AG08395 (cell line): Measurements from ENCODE around the gene FOXM1.

Source experiments
- DNase-seq: peaks from one replicate; pipeline ENCODE4 v3.0.0; 2012; ENCODE audit warnings: mixed read lengths, low spot score

The FOXM1 gene, protein sequence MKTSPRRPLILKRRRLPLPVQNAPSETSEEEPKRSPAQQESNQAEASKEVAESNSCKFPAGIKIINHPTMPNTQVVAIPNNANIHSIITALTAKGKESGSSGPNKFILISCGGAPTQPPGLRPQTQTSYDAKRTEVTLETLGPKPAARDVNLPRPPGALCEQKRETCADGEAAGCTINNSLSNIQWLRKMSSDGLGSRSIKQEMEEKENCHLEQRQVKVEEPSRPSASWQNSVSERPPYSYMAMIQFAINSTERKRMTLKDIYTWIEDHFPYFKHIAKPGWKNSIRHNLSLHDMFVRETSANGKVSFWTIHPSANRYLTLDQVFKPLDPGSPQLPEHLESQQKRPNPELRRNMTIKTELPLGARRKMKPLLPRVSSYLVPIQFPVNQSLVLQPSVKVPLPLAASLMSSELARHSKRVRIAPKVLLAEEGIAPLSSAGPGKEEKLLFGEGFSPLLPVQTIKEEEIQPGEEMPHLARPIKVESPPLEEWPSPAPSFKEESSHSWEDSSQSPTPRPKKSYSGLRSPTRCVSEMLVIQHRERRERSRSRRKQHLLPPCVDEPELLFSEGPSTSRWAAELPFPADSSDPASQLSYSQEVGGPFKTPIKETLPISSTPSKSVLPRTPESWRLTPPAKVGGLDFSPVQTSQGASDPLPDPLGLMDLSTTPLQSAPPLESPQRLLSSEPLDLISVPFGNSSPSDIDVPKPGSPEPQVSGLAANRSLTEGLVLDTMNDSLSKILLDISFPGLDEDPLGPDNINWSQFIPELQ

DNA sequence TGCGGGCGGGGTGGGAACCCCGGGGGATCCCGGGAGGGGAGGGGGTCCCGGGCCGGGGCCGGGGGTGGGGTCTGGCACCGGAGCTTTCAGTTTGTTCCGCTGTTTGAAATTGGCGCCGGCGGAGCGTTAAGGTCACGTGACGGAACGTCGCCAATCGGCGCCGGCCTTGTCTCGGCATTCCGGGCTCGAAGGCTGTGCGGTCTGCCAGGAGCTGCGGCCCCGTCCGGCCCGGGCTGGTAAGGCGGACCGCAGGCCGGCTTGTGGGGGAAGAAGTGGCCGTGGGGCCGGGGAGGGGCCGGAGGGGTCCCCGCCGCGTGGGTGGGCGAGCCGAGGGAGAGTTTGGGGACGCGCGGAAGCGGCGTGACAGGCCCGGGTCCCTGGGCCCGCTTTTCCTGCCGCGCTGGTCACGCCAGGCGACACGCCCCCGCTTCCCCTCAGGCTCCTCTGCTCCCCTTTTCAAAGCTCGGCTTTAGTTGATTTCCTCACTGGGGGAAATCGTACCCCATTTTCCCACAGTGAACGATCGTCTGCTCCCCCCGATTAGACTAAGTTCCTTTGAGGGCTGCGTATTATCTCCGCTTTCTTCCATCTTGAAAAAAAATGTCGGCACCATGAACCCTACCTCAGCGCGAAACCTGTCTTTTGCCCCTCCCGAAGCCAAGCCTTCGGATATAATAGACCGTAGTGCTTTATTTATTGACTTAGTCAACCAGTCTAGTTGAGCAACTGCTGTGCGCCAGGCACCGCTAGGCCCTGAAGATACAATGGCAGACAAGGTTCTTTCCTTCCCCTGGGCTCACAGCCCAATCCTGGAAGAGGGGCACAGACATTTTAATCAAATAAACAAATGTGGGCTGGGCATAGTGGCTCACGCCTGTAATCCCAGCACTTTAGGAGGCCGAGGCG lies at the start of gene FOXM1, which contains the start of gene RHNO1:
TSS of gene FOXM1 (minus strand) at position 128 of the 906 bp plus-strand sequence. CDS start 2,696 bp downstream, outside the sequence.
TSS of gene RHNO1 (plus strand) at position 177 of the 906 bp plus-strand sequence. CDS start 8,144 bp downstream, outside the sequence.
- peak; percentile 98 for DNase-seq

DNA sequence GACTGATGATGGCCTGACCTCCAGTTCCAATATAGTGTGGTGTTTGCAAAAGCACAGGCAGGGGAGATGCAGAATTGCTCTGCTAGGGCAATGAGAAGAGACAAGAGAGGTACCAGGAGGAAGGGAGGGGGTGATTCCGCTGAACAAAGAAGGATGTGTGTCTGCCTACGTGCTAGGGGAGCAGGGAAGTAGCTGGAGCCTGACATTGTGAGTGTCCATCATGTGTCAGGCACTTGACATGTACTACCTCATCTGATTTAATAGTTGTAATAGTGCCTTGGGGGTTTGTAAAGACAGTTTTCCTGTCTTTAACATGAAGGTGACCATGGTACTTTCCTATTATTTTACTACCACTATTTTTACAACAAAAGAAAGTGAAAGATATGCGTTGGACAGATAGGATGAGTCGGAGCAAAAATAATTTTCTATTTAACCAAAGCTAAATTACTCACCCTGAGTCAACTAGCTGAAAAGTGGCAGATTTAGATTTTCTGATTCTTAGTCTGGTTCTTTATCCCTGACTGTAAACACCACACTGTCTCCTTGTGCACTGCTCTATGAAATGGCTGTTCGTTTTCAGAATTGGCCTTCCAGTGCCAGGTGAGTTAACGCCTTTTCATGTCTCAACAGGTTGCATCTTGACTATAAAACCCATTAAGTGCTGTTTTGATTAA lies 48.5 kb upstream of the FOXM1 start:
- DNase-seq, result peak; percentile 31

DNA sequence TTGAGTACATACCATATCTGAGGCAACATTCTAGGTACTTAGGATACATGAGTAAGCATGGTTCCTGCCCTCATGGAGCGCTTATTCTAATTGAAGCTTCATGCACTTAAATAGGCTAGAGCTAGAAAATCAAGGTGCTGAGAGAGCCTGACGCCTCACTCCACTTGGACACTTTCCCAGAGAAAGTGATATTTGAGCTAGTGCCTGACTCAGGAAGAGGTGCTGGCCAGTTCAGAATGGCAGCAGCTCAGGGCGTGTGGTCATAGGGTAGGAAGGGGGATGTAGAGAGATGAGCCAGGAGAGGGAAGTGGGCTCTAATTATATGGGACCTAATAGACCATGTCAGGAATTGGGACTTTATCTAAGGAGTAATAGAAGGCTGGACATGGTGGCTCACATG lies 47.0 kb upstream of the FOXM1 start:
- no peak for DNase-seq

DNA sequence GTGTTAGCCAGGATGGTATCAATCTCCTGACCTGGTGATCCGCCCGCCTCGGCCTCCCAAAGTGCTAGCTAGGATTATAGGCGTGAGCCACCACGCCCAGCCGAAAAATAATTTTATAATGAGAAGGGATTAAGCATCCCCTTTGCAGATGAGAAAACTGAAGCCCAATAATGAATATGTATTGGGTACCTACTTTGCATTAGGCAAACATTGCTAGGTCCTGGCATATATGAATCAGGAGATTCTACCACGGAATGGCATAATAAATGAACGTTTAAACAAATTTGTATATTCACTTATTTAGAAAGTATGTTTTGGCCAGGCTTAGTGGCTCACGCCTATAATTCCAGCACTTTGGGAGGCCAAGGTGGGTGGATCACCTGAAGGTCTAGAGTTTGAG lies 46.1 kb upstream of the FOXM1 start:
- no peak for DNase-seq

DNA sequence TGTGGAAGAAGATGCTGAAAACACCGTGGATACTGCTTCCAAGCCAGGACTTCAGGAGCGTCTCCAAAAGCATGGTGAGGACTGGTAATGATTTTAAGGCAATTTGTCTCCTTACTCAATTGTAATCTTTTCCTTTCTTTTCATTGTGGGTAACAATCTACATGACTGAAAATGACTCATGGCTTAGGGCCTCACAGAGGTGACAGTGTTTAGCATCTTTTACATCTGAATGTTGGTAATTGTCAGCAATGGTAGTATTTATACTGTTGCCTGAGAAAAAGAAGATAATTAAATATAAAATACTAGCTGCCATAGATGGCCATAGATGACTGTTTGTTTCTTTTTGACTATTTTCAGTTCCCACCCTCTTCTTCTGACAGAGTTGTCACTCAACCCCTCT lies 45.4 kb upstream of the FOXM1 start:
- peak; percentile 22 for DNase-seq

DNA sequence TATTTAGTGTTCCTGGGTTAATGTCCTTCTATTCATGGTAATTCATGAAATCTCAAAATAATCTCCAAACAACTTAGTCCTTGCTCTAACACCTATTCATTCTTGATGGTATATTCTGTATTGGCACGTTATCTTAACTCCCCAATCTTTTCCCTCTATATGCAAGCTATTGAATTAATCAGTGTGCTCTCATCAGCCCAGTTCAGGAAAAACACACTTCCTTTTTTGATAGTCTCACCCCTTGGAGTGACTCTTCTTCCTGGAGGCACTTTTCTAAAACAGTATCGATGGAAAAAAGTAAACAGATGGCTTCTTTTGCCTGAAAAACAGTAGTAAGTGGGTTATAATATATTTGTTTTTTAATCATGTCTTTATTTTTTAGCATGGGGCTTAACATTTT lies 42.3 kb upstream of the FOXM1 start:
- DNase-seq, result no peak

DNA sequence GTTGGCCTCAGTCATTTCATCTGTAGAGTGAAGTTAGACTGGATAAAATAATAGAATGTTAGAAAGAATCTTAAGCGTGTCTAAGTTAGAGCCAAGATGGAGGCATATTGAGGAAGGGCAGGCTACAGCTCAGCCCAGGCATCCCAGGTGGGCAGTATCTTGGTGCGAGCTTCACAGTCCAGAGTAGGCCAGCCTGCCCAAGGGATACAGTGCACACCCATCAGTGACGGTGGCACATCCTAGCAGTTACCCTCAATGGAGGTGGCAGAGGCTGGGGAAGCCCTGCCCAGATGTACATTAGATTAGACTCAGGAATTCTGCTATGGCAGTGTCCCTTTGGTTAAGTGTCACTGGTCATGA lies 35.2 kb upstream of the FOXM1 start:
- DNase-seq, result no peak

DNA sequence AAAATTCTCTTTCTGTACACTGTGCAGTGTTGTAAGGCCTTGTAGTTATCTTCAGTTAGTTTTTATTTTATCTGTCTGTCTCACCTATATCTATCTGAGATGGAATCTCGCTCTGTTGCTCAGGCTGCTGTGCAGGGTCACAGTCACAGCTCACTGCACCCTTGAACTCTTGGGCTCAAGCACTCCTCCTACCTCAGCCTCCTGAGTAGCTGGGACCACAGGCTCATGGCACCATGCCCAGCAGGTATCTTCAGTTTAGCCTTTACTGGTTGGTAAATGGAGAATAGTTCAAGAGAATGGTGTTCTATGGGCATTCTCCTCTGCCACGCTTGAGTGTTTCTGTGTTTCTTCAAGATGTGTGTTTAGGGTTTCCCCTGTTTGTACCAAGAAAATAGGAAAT lies 27.3 kb upstream of the FOXM1 start:
- DNase-seq, result no peak

DNA sequence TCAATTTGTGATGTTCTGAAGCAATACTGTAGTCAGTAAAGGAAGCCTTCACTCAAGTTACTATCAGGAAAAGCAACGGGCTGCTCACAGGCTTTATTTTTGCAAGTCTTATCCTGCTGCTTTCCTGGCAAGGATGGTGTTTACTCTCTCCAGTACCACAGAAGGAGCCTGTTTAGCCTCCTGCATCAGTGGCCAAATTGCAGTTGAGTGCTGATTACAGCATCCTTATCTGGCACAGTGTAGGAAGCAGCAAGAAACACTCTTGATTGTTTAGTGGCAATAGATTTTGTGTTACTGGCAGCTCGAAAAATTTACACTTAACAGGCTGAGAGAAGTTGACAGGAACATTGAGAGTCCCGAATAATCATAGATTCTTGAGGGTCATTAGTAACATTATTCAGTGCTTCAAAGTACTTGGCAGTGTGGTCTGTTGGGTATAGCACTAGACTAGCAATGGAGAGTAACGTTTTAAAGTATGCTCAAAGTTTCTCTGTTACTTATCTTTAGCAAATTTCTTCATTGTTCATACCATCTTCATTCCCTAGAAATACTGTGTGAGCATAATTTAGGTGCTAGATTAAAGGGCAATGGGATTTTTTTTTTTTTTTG lies 25.4 kb upstream of the FOXM1 start:
- DNase-seq, result no peak

DNA sequence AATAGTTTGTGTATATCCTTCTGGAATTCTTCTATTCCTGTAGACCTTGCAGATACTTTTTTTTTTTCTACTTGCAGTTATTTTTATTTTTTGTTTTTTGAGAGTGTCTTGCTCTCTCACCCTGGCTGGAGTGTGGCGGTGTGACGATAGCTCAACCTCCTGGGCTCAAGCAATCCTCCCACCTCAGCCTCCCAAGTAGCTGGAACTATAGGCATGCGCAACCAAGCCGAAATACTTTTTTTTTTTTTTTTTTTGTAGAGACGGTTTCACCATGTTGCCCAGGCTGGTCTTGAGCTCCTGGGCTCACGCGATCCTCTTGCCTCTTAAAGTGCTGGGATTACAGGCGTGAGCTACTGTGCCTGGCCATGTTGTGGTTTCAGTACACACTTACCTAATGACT lies 23.7 kb upstream of the FOXM1 start:
- no peak for DNase-seq

DNA sequence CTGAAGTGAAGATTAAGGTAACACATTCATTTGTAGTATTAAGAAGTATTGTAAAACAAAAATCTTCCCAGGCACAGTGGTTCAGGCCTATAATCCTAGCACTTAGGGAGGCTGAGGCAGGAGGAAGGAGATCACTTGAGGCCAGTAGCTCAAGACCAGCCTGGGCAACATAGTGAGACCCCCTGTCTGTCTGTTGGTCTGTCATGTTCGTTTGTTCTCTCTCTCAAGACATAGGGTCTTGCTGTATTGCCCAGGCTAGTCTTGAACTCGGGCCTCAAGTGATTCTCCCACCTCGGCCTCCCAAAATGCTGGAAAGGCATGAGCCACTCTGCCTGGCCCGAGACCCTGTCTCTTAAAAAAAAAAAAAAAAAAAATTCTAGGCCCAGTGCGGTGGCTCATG lies 20.4 kb upstream of the FOXM1 start:
- DNase-seq, result no peak

DNA sequence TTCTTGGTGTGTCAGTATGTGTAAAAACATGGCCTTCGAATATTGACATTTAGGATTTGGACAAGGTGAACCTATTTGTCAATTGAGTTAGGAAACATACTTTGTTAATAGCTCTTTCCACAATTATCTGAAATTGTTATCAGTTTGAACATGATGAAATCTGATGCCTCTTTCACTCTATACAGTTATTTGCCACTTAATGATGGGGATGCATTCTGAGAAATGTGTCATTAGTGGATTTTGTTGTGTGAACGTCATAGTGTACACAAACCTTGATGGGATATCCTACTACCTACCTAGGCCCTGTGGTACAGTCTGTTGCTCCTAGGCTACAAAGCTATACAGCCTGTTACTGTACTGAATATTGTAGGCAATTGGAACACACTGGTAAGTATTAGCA lies 18.5 kb upstream of the FOXM1 start:
- no peak for DNase-seq

DNA sequence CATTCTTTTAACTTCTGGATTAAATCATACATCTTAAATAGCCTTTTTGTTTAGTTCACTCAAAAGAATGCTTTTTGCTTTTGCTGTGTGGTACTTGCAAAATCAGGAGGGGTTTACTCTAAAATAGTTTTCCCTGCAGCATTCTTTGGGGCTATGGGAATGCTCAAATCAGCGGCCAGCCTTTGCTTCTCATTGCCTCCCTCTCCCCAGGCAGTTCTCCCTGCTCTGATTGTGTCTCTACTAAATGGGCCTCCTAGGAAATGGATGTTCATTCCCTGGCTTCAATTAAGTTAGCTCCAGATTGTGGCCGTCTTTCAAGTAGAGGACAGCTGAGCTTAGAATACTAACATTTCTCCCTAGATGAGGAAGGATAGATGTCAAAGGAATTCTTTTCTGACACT lies 18.1 kb upstream of the FOXM1 start:
- peak; percentile 31 for DNase-seq

DNA sequence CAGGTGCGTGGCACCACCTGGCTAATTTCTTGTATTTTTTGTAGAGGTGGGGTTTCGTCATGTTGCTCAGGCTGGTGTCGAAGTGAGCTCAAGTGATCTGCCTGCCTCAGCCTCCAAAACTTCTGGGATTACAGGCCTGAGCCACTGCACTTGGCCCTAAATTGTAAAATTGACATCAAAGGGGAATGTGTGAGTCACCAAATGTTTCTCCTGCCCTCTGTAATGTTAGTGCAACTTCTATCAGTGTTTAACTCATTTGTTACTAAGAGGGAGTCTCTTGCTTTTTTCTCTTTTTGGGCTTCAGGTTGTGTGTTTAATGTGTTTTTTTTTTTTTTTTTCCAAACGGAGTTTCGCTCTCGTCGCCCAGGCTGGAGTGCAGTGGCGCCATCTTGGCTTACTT lies 16.0 kb upstream of the FOXM1 start:
- peak; percentile 69 for DNase-seq

DNA sequence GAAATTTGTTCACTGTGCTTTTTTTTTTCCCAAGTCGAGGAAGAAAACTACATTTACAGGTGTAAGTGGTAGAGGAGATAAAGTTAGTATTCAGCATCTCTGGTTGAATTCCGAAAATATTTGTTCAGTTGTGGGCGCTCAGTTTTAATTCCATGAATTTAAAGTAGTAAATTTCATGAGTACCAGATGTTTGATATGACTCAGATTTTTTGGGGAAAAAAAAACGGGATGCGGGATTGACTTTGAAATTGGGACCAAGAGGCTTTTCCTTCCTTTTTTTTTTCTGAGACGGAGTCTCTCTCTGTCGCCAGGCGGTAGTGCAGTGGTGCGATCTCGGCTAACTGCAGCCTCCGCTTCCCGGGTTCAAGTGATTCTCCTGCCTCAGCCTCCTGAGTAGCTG lies 15.3 kb upstream of the FOXM1 start:
- DNase-seq, result no peak

DNA sequence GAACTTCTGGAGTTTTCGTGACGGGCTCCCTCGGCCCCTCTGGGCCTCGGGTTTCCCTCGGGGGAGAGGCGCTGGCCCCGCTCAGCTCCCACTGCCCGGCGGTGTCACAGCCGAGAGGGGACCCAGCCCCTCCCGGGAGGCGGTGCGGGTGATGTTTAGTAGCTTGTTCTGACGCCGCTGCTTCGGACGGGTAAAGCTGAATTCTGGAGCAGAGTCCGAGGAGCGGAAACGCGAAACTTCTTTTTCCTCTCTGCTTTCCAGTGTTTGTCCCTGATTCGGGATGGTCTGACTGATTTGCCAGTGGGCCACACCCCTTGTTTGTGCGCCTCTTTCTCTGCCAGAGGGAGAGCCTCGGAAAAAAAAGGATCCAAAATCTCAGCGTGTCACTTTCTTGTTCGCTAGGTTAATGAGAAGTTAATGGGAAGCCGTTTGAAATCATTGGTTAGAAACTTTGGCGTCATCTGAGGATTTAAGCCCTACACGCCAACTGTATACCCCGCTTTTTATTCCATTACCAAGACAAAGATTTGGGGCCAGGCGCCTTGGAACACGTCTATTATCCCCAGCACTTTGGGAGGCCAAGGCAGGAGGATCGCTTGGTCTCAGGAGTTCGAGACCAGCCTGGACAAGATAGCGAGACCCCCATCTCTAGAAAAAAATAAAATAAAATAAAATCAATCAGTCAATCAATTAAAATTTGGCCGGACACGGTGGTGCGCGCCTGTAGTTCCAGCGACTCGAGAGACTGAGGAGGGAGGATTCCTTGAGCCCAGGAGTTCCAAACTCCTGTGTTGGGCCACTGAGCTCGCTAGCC lies 14.5 kb upstream of the FOXM1 start:
- DNase-seq, result peak; percentile 38

DNA sequence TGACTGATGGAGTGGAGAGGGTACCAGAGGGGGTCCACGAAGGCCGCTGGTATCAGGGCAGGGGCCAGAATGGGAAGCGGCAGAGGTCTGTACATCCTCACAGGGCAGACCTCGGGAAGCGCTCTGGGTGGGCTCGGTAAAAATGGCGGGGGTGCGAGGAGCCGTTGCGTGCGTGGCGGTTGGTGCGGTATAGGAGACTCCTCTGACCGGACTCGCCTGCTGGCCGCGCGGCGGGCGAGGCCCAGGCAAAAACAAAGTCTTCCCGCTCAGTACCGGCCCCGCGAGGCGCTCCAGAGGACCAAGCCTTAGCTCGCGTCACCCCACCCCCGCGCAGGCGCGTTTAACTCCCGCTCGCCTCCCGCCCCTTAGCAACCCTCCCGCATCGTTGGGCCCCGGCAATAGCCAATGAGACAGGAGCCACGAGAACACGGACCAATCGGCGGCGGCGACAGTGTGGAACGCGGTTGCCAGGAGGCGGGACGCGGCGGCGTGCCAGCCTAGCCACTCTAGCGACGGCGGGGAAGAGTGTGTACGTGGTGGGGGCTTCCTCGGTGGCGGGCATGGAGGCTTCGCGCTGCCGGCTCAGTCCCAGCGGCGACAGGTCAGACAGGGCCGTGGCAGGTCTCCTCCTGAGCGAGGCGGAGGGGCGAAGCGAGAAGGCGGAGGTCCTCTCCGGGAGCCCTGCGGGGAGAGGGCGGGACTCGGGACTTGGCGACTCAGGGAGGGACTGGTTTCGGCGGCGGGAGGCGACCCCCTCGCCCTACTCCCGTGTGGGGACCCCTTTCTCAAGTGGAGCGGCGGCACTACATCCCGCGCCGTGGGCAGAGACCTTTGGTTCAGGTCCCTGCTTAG lies 13.6 kb upstream of the FOXM1 start, which contains the start of gene TULP3:
TSS of gene TULP3 (plus strand) at position 504 of the 852 bp plus-strand sequence. CDS start at position 561, 57 bp downstream.
- peak; percentile 100 for DNase-seq

DNA sequence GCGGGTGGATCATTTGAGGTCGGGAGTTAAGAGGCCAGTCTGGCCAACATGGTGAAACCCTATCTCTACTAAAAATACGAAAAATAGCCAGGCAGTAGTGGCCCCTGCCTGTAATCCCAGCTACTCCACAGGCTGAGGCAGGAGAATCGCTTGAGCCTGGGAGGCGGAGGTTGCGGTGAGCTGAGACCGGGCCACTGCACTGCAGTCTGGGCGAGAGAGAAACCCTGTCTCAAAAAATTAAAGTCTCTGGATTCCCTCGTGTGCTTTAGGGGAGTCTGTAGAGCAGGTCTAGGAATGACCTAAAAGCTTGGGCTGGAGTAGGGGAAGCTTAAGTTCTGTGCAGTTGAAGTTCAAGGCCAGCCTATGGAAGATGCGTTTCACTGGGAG lies 13.0 kb upstream of the FOXM1 start:
- no peak for DNase-seq

DNA sequence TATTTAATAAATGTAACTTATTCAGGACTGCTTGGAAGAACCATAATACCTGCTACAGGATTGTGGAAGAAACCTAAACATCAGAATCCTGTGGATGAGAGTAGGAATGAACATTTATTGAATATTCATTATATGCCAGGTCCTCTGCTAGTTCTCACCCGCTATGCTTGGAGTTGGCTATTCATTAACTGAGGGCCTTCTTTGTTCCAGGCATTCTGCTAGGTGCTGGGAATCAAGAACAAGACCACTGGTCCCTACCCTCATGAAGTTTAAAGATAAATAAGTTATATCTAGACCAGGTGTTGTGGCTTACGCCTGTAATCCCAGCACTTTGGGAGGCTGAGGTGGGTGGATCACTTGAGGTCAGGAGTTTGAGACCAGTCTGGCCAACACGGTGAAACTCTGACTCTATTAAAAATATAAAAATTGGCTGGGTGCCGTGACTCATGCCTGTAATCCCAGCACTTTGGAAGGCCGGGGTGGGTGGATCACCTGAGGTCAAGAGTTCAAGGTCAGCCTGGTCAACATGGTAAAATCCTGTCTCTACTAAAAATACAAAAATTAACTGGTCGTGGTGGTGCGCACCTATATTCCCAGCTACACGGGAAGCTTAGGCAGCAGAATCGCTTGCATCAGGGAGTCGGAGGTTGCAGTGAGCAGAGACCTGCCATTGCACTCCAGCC lies 9.9 kb upstream of the FOXM1 start:
- no peak for DNase-seq
